ENCODE data around the gene KRTAP3-2.

The KRTAP3-2 gene

GRCh38 chr17:41013606-41014005 is 13.9 kb upstream of the KRTAP3-2 start:
- no peaks in the 10 kb centered on the region for H3K27me3 ChIP-seq (ENCODE audit: insufficient read depth, low read length, poor library complexity)
- no peak overlapping the region for H3K9ac ChIP-seq (ENCODE audit: low read length)
- WGBS (ENCODE audit: extremely low coverage, insufficient coverage, low lambda C conversion rate), result no CpG with 5 or more reads among the region's 1 CpG
- no peak overlapping the region for H3K18ac ChIP-seq (ENCODE audit: low read length)
- H3K23ac ChIP-seq (ENCODE audit: low read length), result no peak overlapping the region
- no peaks in the 10 kb centered on the region for H3K4me1 ChIP-seq (ENCODE audit: control insufficient read depth, low read depth, low read length)
- H4K5ac ChIP-seq (ENCODE audit: low read length), result no peak overlapping the region
- DNase-seq, result peak; percentile 31
- H3K4ac ChIP-seq (ENCODE audit: low read depth, low read length), result no peak overlapping the region
- H2BK15ac ChIP-seq (replicated peaks; ENCODE audit: low read depth), result no peak overlapping the region
- no peak overlapping the region for H2BK120ac ChIP-seq (ENCODE audit: low read depth, low read length)
- no peak overlapping the region for H2BK5ac ChIP-seq (ENCODE audit: low read length)
- no peak overlapping the region for H2AK5ac ChIP-seq (ENCODE audit: low read length)
- H3K79me1 ChIP-seq (ENCODE audit: low read length), result no peaks in the 10 kb centered on the region
- no peak overlapping the region for H3K27ac ChIP-seq (ENCODE audit: low read depth, low read length)
- H3K79me2 ChIP-seq (ENCODE audit: control insufficient read depth, insufficient read depth, low read length), result no peaks in the 10 kb centered on the region
- H3K4me3 ChIP-seq (ENCODE audit: low read length), result no peak overlapping the region
- H3K56ac ChIP-seq (ENCODE audit: low read length), result no peak overlapping the region
- no peak overlapping the region for H3K4me2 ChIP-seq (ENCODE audit: low read length)
- H4K8ac ChIP-seq (ENCODE audit: low read depth, low read length), result no peak overlapping the region
- no peaks in the 10 kb centered on the region for H3K36me3 ChIP-seq (ENCODE audit: control insufficient read depth, insufficient read depth, low read length)

GRCh38 chr17:41013181-41013580 is 13.5 kb upstream of the KRTAP3-2 start:
- Histone ChIP-seq H4K8ac (ENCODE audit: low read depth, low read length) (no peak overlapping the region), H3K36me3 (ENCODE audit: control insufficient read depth, insufficient read depth, low read length) (no peaks in the 10 kb centered on the region), H3K4me3 (ENCODE audit: low read length) (no peak overlapping the region), H2BK15ac (replicated peaks; ENCODE audit: low read depth) (no peak overlapping the region), H3K27ac (ENCODE audit: low read depth, low read length) (no peak overlapping the region), H2BK120ac (ENCODE audit: low read depth, low read length) (no peak overlapping the region), H2AK5ac (ENCODE audit: low read length) (no peak overlapping the region), H3K23ac (ENCODE audit: low read length) (no peak overlapping the region), H3K18ac (ENCODE audit: low read length) (no peak overlapping the region), H3K4me2 (ENCODE audit: low read length) (no peak overlapping the region), H2BK5ac (ENCODE audit: low read length) (no peak overlapping the region), H3K79me1 (ENCODE audit: low read length) (no peaks in the 10 kb centered on the region), H4K5ac (ENCODE audit: low read length) (no peak overlapping the region), H3K27me3 (ENCODE audit: insufficient read depth, low read length, poor library complexity) (no peaks in the 10 kb centered on the region), H3K9ac (ENCODE audit: low read length) (no peak overlapping the region), H3K79me2 (ENCODE audit: control insufficient read depth, insufficient read depth, low read length) (no peaks in the 10 kb centered on the region), H3K56ac (ENCODE audit: low read length) (no peak overlapping the region), H3K4me1 (ENCODE audit: control insufficient read depth, low read depth, low read length) (no peaks in the 10 kb centered on the region), H3K4ac (ENCODE audit: low read depth, low read length) (no peak overlapping the region)
- peak; percentile 7 for DNase-seq
- WGBS (ENCODE audit: extremely low coverage, insufficient coverage, low lambda C conversion rate), result no CpG with 5 or more reads among the region's 3 CpGs

GRCh38 chr17:41012326-41013120 is 12.8 kb upstream of the KRTAP3-2 start:
- H4K8ac ChIP-seq (ENCODE audit: low read depth, low read length), result no peak overlapping the region
- no peak overlapping the region for H3K56ac ChIP-seq (ENCODE audit: low read length)
- H2AK5ac ChIP-seq (ENCODE audit: low read length), result no peak overlapping the region
- H2BK5ac ChIP-seq (ENCODE audit: low read length), result no peak overlapping the region
- no peaks in the 10 kb centered on the region for H3K4me1 ChIP-seq (ENCODE audit: control insufficient read depth, low read depth, low read length)
- H2BK120ac ChIP-seq (ENCODE audit: low read depth, low read length), result no peak overlapping the region
- H3K4me3 ChIP-seq (ENCODE audit: low read length), result no peak overlapping the region
- no peak overlapping the region for H3K4ac ChIP-seq (ENCODE audit: low read depth, low read length)
- H3K79me2 ChIP-seq (ENCODE audit: control insufficient read depth, insufficient read depth, low read length), result no peaks in the 10 kb centered on the region
- H3K27me3 ChIP-seq (ENCODE audit: insufficient read depth, low read length, poor library complexity), result no peaks in the 10 kb centered on the region
- no peak overlapping the region for H3K27ac ChIP-seq (ENCODE audit: low read depth, low read length)
- H3K18ac ChIP-seq (ENCODE audit: low read length), result no peak overlapping the region
- WGBS (ENCODE audit: extremely low coverage, insufficient coverage, low lambda C conversion rate), result no CpG with 5 or more reads among the region's 6 CpGs
- DNase-seq, result no peak
- no peaks in the 10 kb centered on the region for H3K36me3 ChIP-seq (ENCODE audit: control insufficient read depth, insufficient read depth, low read length)
- H3K4me2 ChIP-seq (ENCODE audit: low read length), result no peak overlapping the region
- H3K9ac ChIP-seq (ENCODE audit: low read length), result no peak overlapping the region
- H4K5ac ChIP-seq (ENCODE audit: low read length), result no peak overlapping the region
- H3K79me1 ChIP-seq (ENCODE audit: low read length), result no peaks in the 10 kb centered on the region
- no peak overlapping the region for H2BK15ac ChIP-seq (replicated peaks; ENCODE audit: low read depth)
- no peak overlapping the region for H3K23ac ChIP-seq (ENCODE audit: low read length)

- H3K36me3 ChIP-seq (ENCODE audit: control insufficient read depth, insufficient read depth, low read length), result no peaks in the 10 kb centered on the region
- H3K79me2 ChIP-seq (ENCODE audit: control insufficient read depth, insufficient read depth, low read length), result no peaks in the 10 kb centered on the region
- no peaks in the 10 kb centered on the region for H3K4me1 ChIP-seq (ENCODE audit: control insufficient read depth, low read depth, low read length)
- no peaks in the 10 kb centered on the region for H3K27me3 ChIP-seq (ENCODE audit: insufficient read depth, low read length, poor library complexity)
- H4K8ac ChIP-seq (ENCODE audit: low read depth, low read length), result no peak overlapping the region
- H3K18ac ChIP-seq (ENCODE audit: low read length), result no peak overlapping the region
- H4K5ac ChIP-seq (ENCODE audit: low read length), result no peak overlapping the region
- H3K79me1 ChIP-seq (ENCODE audit: low read length), result no peaks in the 10 kb centered on the region
- H2AK5ac ChIP-seq (ENCODE audit: low read length), result no peak overlapping the region
- no peak overlapping the region for H2BK5ac ChIP-seq (ENCODE audit: low read length)
- DNase-seq, result no peak
- H3K9ac ChIP-seq (ENCODE audit: low read length), result no peak overlapping the region
- H3K27ac ChIP-seq (ENCODE audit: low read depth, low read length), result no peak overlapping the region
- no peak overlapping the region for H3K56ac ChIP-seq (ENCODE audit: low read length)
- no peak overlapping the region for H3K23ac ChIP-seq (ENCODE audit: low read length)
- H3K4ac ChIP-seq (ENCODE audit: low read depth, low read length), result no peak overlapping the region
- no peak overlapping the region for H2BK15ac ChIP-seq (replicated peaks; ENCODE audit: low read depth)
- H2BK120ac ChIP-seq (ENCODE audit: low read depth, low read length), result no peak overlapping the region
- no peak overlapping the region for H3K4me2 ChIP-seq (ENCODE audit: low read length)
- H3K4me3 ChIP-seq (ENCODE audit: low read length), result no peak overlapping the region
These were observed 10.7 kb upstream of the KRTAP3-2 start for GRCh38 chr17:41010441-41010840.

GRCh38 chr17:41009936-41010335 is 10.2 kb upstream of the KRTAP3-2 start:
- no CpG with 5 or more reads among the region's 1 CpG for WGBS (ENCODE audit: extremely low coverage, insufficient coverage, low lambda C conversion rate)
- no peak overlapping the region for H3K9ac ChIP-seq (ENCODE audit: low read length)
- no peak overlapping the region for H3K4ac ChIP-seq (ENCODE audit: low read depth, low read length)
- no peak overlapping the region for H4K5ac ChIP-seq (ENCODE audit: low read length)
- no peak overlapping the region for H2AK5ac ChIP-seq (ENCODE audit: low read length)
- H3K56ac ChIP-seq (ENCODE audit: low read length), result no peak overlapping the region
- no peak overlapping the region for H2BK120ac ChIP-seq (ENCODE audit: low read depth, low read length)
- H3K79me1 ChIP-seq (ENCODE audit: low read length), result no peaks in the 10 kb centered on the region
- no peak overlapping the region for H3K4me3 ChIP-seq (ENCODE audit: low read length)
- no peak overlapping the region for H2BK15ac ChIP-seq (replicated peaks; ENCODE audit: low read depth)
- no peak overlapping the region for H3K18ac ChIP-seq (ENCODE audit: low read length)
- no peak overlapping the region for H2BK5ac ChIP-seq (ENCODE audit: low read length)
- no peak overlapping the region for H4K8ac ChIP-seq (ENCODE audit: low read depth, low read length)
- H3K36me3 ChIP-seq (ENCODE audit: control insufficient read depth, insufficient read depth, low read length), result no peaks in the 10 kb centered on the region
- no peak overlapping the region for H3K27ac ChIP-seq (ENCODE audit: low read depth, low read length)
- H3K4me1 ChIP-seq (ENCODE audit: control insufficient read depth, low read depth, low read length), result no peaks in the 10 kb centered on the region
- H3K23ac ChIP-seq (ENCODE audit: low read length), result no peak overlapping the region
- no peaks in the 10 kb centered on the region for H3K27me3 ChIP-seq (ENCODE audit: insufficient read depth, low read length, poor library complexity)
- H3K4me2 ChIP-seq (ENCODE audit: low read length), result no peak overlapping the region
- no peak for DNase-seq
- no peaks in the 10 kb centered on the region for H3K79me2 ChIP-seq (ENCODE audit: control insufficient read depth, insufficient read depth, low read length)

- no peak overlapping the region for H2BK15ac ChIP-seq (replicated peaks; ENCODE audit: low read depth)
- WGBS (ENCODE audit: extremely low coverage, insufficient coverage, low lambda C conversion rate), result no CpG with 5 or more reads among the region's 4 CpGs
- no peaks in the 10 kb centered on the region for H3K27me3 ChIP-seq (ENCODE audit: insufficient read depth, low read length, poor library complexity)
- no peak overlapping the region for H2AK5ac ChIP-seq (ENCODE audit: low read length)
- no peaks in the 10 kb centered on the region for H3K79me2 ChIP-seq (ENCODE audit: control insufficient read depth, insufficient read depth, low read length)
- no peaks in the 10 kb centered on the region for H3K36me3 ChIP-seq (ENCODE audit: control insufficient read depth, insufficient read depth, low read length)
- no peak overlapping the region for H3K56ac ChIP-seq (ENCODE audit: low read length)
- no peaks in the 10 kb centered on the region for H3K79me1 ChIP-seq (ENCODE audit: low read length)
- no peak overlapping the region for H3K9ac ChIP-seq (ENCODE audit: low read length)
- no peak overlapping the region for H3K23ac ChIP-seq (ENCODE audit: low read length)
- peak; percentile 67 for DNase-seq
- no peaks in the 10 kb centered on the region for H3K4me1 ChIP-seq (ENCODE audit: control insufficient read depth, low read depth, low read length)
- no peak overlapping the region for H3K27ac ChIP-seq (ENCODE audit: low read depth, low read length)
- H3K4ac ChIP-seq (ENCODE audit: low read depth, low read length), result no peak overlapping the region
- no peak overlapping the region for H2BK120ac ChIP-seq (ENCODE audit: low read depth, low read length)
- no peak overlapping the region for H4K8ac ChIP-seq (ENCODE audit: low read depth, low read length)
- H3K18ac ChIP-seq (ENCODE audit: low read length), result no peak overlapping the region
- H3K4me3 ChIP-seq (ENCODE audit: low read length), result no peak overlapping the region
- H3K4me2 ChIP-seq (ENCODE audit: low read length), result no peak overlapping the region
- no peak overlapping the region for H2BK5ac ChIP-seq (ENCODE audit: low read length)
- H4K5ac ChIP-seq (ENCODE audit: low read length), result no peak overlapping the region
These were observed 9.6 kb upstream of the KRTAP3-2 start for GRCh38 chr17:41009301-41009760.

Measured in mesendoderm (in vitro differentiated cells).